ENCODE data around the gene RNF151.
"Not testable (repeated sequence)": the region's sequence is repeated elsewhere in the genome, so short reads cannot be mapped to it uniquely, and the experiment has no call there.

Gene RNF151

DNA sequence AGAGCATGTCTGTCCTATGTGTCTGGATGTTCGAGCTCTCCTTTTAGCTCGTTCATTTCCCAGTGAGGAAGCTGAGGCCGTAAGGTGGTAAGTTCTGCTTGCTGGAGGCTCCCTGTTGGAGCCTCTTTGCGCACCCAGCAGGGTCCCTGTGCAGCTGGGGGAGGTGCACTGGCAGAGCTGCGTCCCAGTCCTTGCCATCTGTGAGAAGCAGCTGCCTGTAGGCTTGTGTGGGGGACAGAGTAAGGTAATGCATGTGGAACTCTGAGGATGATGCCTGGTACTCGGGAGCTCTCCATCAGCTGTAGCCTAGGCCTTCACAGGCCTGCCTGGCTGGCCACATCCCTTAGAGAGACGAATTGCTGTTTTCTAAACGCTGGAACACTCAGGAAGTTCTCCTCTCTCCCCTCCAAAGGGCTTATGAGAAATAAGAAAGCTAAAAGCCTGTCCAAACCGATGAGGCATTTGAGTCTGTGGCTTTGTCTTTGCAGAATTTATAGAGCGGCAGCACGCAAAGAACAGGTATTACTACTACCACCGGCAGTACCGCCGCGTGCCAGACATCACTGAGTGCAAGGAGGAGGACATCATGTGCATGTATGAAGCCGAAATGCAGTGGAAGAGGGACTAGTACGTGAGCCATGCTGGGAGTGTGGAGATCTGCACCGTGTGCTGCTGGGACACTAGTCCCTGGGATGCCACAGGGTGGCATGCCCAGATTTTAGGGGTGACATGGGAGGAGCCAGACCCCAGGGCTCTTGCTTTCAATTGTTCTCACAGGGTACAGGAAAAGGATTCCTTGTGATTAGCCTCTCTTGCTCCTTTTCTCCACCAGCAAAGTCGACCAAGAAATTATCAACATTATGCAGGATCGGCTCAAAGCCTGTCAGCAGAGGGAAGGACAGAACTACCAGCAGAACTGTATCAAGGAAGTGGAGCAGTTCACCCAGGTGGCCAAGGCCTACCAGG is 5.7 kb upstream of the RNF151 start:
- DNase-seq = no peak

DNA sequence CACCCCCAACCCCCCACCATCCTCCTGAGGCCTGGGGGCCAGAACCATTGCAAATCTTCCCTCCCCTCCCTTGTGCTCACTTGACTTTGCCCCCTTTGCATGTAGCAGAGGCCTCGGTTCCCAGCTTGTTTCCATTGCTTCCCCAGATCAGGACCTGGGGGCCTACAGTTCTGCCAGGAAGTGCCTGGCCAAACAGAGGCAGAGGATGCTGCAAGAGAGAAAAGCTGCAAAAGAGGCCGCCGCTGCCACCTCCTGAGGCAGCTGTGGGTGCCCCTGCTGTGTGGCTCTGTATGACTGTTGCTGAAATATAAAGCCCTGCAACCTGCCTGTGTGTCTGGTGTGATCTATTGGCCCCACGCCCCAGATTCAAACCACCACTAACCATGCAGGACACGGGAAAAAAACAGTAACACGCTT is 5.0 kb upstream of the RNF151 start:
- no peak for DNase-seq

DNA sequence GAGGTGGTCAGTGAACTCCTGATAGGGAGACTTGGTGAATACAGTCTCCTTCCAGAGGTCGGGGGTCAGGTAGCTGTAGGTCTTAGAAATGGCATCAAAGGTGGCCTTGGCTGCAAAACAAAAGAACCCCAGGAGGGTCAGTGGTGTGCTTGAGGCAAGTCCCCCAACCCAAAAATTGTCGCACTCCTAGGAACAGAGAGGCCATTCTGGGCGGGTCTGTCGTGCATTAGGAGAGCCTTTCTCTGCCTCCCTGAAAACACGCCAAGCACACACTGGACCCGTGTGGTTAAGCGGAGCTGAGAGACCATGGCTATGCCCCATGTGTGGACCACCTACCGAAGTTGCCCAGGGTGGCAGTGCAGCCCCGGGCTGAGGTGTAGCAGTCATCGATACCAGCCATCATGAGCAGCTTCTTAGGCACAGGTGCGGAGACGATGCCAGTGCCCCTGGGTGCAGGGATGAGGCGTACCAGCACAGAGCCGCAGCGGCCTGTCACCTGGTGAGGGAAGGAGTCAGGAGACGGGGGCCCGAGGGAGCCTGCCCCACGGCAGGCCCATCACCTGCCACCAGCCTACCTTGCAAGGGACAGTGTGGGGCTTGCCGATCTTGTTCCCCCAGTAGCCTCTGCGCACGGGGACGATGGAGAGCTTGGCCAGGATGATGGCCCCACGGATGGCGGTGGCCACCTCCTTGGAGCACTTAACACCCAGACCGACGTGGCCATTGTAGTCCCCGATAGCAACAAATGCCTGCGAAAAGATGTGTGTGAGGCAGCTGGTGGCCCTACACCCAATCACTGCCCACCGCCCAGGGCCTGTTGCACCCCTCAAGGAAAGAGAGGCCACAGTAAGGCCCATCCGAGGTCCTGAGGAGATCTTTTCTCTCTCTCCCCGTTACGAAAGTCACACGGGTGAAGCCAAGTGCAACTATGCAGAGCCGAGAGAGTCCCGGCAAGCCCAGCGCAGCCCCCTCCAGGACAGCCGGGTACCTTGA is 4.2 kb upstream of the RNF151 start:
- not testable (repeated sequence) for DNase-seq

DNA sequence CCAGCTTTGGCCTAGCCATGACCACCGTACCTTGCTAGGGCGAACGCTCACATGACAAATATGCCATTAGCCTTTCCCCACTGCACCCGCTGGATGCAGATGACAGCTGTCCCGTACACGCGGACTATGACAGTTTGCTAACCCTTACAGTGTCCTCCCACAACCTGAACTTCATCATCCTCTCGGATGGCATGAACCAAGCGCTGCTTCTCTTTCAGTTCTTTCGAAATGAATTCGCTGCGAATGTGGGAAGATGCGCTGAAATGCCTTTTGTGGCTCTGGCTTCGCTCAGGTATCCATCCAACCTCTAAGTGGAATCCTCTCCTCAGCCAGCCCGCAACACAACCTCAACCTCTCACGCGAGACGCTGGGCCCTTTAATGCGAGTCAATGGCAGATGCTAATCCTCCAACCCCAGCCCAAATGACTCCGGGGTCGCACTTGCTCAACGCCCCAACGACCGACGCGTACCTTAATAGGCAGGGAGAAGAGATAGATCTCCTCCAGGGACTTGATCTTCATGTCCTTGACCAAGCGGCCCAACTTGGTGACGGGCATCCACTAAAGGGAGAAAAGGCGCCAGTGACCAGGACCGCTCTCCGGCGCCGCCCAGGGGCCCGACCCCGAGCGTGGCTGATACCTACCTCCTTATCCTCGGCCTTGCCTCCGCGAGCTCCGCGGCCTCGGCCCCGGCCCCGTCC is 2.7 kb upstream of the RNF151 start:
- no peak for DNase-seq

DNA sequence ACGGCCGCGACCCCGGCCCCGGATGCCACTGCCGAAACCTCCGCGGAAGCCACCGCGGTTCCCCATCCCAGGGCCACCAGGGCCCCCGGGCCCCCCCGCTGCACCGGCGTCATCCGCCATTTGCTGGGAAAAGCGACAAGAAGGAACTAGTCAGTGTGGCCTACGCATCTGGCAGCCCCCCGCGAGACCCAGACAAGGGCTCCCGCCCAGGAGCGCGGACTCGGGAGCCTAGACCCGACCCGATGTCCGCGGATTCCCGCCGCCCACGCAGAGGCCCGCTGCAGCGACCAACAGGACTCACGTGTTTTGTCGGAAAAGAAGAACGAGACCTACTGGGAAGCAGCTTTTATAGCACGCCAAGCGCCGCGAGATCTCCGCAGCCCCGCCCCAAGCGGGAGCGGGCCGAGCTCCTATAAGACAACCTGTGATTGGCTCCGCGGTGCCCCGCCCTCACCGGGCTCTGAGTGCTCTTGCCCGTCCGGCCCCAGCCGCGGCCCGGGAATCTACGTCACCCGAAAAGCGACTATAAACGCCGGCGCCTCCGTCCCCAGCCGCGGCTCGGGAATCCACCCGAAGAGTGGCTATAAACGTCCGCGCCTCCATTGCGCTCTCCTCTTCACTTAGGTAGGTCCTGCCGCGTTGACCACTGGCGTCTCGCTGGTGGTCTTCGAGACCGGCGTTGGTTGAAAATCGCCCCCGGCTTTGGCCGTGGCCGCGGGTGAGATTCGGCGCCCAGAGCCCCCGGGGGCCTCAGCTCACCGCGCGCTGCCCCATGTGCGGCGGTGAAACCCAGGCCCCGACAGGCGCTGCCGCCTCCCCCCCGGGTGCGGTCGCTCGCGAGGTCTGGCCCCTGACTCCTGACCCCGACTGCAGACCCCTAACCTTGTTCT is 1.9 kb upstream of the RNF151 start, which contains the start of gene RPS2:
TSS of gene RPS2 (minus strand) at position 321 of the 890 bp plus-strand sequence. CDS start at position 120, 201 bp downstream.
- peak; percentile 98 for DNase-seq

DNA sequence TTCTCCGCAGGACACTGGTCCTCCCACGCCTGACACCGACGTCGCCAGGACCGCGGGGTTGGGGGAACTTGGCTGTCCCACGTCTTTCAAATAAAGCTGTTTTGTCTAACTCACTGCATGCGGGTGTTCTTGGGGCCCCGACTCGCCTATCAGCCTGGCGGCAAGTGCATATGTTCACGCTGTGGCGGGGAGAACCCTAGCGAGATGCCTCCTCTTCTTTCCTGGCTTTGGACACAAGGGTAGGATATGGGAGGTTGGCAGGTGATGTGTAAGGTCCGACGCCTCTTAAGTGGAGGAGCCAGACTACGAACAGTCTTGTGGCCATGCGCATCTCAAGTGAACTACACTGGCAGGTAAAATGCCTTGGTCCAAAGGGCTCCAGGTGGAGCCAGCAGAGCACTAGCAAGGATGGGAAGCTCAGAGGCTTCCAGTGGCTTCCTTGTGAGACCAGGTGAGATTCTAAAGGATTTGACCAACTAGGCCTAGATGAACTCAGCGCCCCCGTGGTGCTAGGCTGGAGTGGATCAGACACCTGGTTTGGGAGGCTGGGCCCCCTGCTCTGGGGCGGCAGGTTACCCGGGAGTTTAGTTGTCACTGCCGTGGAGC is 1.2 kb upstream of the RNF151 start:
- no peak for DNase-seq

DNA sequence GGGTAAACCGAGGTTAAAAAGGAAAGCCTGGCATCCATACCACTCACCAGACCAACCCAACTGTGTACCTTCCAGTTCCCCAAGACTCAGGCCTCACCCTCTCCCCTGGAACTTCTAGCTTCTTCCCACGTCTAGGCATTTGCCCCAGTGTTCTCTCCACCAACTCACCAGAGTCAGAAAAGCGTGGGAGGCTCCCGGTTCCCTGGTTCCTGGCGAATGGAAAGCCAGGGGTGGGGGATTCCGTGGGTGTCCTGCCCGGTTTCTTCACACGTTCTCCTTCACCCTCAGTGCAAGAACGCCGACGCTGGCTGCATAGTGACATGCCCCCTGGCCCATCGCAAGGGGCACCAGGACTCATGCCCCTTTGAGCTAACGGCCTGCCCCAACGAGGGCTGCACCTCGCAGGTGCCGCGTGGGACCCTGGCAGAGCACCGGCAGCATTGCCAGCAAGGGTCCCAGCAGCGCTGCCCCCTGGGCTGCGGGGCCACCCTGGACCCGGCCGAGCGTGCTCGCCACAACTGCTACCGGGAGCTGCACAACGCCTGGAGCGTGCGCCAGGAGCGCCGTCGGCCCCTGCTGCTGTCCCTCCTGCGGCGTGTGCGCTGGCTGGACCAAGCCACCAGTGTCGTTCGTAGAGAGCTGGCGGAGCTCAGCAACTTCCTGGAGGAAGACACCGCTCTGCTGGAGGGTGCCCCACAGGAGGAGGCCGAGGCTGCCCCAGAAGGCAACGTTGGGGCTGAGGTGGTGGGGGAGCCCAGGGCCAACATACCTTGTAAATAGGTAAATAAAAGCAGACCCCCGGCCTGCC is 1.7 kb downstream of the RNF151 start:
- DNase-seq = no peak

DNA sequence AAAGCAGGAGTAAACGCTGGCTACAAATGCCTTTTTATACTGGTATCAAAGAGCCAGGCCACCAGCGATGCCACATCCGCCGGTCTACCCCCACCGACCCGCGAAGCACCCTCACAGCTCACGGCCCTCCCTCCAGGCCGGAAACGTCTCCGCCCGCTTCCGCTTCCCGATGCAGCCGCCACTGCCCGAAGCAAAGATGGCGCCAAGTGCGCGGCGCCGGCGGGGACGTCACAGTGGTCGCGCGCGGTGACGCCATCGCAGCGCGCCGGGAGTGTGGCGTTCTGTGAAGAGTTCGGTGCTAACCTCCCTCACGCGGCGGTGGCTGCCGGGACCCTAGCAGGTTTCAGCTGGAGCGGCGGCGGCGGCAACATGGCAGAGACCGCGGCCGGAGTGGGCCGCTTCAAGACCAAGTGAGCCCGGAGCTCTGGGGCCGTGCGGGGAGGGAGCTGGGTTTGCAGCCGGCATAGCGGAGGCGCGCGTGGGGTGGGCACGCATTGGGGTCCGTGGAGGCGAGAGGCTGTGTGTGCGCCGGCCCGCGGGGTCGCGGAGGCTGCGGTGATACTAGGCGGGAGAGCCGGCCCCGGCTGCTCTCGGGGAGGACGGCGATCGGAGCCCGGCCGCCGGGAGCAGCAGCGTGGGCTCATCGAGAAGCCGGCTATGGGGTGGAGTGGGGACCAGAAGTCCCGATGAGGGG is 5.3 kb downstream of the RNF151 start, which contains the start of gene TBL3:
TSS of gene TBL3 (plus strand) at position 258 of the 694 bp plus-strand sequence. CDS start at position 370, 112 bp downstream.
- DNase-seq = peak; percentile 97

DNA sequence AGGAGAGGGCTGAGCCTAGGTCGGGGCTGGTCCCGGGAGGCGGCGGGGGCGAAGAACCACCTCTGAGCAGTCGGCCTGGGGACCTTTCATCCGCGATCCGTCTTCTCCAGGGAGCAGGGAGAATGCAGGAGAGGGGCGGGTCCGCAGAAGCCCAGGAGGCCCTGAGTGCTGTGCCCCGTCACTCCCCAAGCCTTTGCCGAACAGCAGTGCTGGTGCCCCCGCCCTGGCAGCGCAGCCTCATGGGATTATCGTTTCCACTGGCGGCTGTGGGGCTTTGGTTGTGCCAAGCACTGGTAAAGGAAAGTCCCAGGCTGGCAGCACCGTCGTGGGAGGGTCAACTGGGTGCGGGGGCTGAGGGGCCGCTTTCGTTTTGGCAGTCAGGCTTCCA is 5.8 kb downstream of the RNF151 start:
- DNase-seq = no peak

DNA sequence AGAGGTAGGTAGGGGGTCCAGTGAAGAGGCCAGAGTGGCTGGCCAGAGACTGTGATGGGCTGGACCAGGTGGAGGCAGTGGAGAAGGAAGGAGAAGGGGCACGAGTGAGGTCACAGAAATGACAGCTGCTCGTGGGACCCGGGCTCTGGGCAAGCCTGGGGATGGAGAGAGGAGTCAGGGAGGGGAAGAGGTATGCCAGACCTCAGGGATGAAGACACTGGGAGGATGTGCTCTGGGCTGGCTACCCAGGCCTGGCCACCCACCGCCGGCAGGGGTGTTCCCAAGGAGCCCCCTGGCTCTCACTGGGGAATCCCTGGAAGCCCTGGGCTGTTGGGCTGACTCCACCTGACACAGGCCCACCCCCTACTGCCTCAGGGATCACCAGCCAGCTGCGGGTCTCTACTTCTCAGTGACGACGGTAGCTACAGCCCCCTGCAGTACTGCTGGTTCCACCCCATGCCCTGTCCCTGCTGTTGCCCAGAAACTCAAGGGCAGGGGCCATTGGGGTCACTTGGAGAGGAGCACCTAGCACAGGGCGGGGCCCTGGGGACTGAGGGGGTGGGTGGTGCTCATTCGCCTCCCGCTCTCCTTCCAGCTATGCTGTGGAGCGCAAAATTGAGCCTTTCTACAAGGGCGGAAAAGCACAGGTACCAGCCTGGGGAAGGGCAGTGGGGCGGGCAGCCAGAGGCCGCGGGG is 7.0 kb downstream of the RNF151 start:
- DNase-seq = no peak

DNA sequence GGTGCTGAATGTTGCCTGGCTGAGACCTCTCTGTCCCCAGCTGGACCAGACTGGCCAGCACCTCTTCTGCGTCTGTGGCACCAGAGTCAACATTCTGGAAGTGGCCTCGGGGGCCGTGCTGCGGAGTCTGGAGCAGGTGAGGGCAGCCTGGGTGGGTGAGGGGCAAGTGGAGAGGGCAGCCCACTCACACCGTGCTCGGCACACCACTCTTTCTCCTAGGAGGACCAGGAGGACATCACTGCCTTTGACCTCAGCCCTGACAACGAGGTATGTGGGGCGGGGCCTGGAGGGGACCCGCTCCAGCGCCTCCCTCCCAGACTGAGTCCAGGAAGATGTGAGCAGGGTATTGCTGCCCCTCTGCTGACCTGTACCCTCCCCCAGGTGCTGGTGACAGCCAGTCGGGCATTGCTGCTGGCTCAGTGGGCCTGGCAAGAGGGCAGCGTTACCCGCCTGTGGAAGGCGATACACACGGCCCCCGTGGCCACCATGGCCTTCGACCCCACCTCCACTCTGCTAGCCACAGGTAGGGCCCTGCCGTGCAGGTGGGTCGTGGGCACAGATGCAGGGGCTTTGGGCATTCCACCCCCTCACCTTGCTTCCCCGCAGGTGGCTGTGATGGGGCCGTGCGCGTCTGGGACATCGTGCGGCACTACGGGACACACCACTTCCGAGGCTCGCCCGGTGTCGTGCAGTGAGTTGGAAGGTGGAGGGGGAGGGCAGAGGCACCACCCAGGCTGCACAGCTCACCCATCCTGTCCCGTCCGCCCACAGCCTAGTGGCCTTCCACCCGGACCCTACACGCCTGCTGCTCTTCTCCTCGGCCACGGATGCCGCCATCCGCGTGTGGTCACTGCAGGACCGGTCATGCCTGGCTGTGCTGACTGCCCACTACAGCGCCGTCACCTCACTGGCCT is 7.8 kb downstream of the RNF151 start:
- DNase-seq = no peak

DNA sequence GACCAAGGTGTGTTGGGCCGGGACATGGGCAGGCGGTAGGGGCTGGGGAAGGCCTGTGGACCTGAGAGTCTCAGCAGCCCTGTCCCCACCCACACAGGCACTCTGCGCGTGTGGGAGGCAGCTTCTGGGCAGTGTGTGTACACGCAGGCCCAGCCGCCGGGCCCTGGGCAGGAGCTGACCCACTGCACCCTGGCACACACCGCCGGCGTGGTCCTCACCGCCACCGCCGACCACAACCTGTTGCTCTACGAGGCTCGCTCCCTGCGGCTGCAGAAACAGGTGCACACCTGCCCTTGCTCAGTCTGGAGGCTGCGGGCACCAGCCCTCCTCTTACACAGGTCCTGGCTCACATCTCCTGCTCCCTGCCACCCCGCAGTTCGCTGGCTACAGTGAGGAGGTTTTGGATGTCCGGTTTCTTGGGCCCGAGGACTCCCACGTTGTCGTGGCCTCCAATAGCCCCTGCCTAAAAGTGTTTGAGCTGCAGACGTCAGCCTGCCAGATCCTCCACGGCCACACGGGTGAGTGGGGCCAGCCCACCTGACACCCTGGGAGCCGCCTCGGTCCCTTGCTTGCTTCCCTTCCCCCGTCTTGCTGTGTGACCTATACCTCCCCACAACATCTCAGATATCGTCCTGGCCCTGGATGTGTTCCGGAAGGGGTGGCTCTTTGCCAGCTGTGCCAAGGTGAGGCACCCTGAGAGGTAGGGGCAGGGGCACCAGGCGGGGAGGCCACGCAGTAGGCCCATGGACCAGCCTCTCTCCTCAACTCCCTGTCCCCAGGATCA is 9.0 kb downstream of the RNF151 start:
- no peak for DNase-seq

DNA sequence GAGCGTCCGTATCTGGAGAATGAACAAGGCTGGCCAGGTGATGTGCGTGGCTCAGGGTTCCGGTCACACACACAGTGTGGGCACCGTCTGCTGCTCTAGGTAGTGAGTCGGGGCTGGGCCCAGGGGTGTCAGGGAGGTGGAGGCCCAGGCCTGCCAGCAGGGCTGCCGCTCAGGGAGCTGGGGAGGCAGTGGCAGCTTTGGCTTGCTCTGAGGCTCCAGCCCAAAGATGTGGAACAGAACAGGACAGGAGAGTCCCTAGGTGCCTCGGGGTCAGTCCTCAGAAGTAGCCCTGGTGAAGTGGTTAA is 9.5 kb downstream of the RNF151 start:
- DNase-seq = no peak

DNA sequence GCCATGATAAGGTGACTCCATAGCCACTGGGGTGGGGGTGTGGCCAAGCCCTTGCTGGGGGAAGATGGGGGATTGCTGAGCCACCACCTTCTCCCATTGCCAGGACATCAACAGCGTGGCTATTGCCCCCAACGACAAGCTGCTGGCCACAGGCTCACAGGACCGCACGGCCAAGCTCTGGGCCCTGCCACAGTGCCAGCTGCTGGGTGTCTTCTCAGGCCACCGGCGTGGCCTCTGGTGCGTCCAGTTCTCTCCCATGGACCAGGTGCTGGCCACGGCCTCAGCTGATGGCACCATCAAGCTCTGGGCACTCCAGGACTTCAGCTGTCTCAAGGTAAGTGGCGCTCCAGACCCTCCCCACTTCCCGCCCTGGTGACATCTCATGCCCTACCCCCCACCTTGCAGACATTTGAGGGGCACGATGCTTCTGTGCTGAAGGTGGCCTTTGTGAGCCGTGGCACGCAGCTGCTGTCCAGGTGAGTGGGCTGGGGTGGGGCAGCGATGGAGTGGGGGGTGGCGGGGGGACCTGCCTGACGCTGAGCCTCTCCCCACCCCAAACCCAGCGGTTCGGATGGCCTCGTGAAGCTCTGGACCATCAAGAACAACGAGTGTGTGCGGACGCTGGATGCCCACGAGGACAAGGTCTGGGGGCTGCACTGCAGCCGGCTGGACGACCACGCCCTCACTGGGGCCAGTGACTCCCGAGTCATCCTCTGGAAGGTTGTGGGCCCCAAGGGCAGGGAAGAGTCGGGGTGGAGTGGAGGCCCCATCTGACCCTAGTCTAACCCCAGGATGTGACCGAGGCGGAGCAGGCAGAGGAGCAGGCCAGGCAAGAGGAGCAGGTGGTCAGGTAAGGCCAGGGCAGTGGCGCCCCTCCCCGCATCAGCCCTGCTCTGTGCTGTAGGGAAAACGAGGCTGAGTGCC is 10.6 kb downstream of the RNF151 start:
- no peak for DNase-seq

DNA sequence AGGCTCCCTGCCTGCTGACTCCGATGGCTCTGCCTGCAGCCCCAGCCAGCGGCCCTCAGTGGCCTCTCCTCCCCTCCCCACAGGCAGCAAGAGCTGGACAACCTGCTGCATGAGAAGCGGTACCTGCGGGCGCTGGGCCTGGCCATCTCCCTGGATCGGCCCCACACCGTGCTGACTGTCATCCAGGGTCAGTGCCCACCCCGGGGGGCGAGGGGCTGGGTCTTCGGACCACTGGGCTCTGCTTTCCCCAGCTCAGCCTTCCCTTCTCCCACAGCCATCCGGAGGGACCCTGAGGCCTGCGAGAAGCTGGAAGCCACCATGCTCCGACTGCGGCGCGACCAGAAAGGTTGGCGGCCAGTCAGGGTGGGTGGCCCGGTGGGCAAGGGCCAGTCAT is 11.2 kb downstream of the RNF151 start:
- no peak for DNase-seq

All from activated gamma-delta T cell (primary cell).